Psoas muscle (tissue), 8 donors: ENCODE results near the gene TXNRD3. TPM values are rescaled to one million over a fixed set of nuclear protein-coding genes. Genes with fewer than 3 reads are reported as not detected.
"Not testable (repeated sequence)": the region's sequence is repeated elsewhere in the genome, so short reads cannot be mapped to it uniquely, and the experiment has no call there.

Experiments used
- ATAC-seq, 4 donors: fragments of 200-7000 bp; cut with Tn5 transposase; one replicate each; pipeline ENCODE4 v1.9.1; 2020; ENCODE audit warnings: moderate library complexity in 3 of 4, mild to moderate bottlenecking in 2 of 4
- DNase-seq, 2 donors: peaks; one replicate each; pipeline ENCODE4 v3.0.0-alpha.2; 2020
- H3K27ac ChIP-seq: fragments of 200-600 bp; one replicate; pipeline ENCODE4 v1.8.0; 2022
- H3K27me3 ChIP-seq, 3 donors: fragments of 200-600 bp in 1 of 3; one replicate each; pipeline versions ENCODE4 v1.6.1 to v1.8.0; 2013 to 2022; ENCODE audit warnings: low read length in 2 of 3, mild to moderate bottlenecking in 2 of 3, moderate library complexity in 1 of 3; ENCODE audit not compliant: insufficient read depth in 3 of 3
- H3K36me3 ChIP-seq, 2 donors: fragments of 200-600 bp in 1 of 2; one replicate each; pipeline versions ENCODE4 v1.6.1 to v1.8.0; 2013 to 2022; ENCODE audit warnings: low read depth in 1 of 2, mild to moderate bottlenecking in 1 of 2, moderate library complexity in 1 of 2; ENCODE audit not compliant: insufficient read depth in 1 of 2
- H3K4me1 ChIP-seq: fragments of 200-600 bp; one replicate; pipeline ENCODE4 v1.8.0; 2022
- H3K4me3 ChIP-seq: fragments of 200-600 bp; one replicate; pipeline ENCODE4 v1.8.0; 2022; ENCODE audit warnings: mild to moderate bottlenecking
- H3K9me3 ChIP-seq: fragments of 200-600 bp; one replicate; pipeline ENCODE4 v1.8.0; 2022
- CTCF ChIP-seq: fragments of 200-600 bp; IDR thresholded peaks from one replicate; pipeline ENCODE4 v1.8.0; 2022; ENCODE audit warnings: antibody characterized with exemption
- WGBS, 3 donors: extraction: QIAGEN DNeasy Blood & Tissue Kit; methylation state at CpG; one replicate each; pipeline versions ENCODE4 v1.1.6 to v1.1.7; 2013; 5-methylcytosine and 5-hydroxymethylcytosine counted together
- intact Hi-C, 2 donors: fragments of 100-400 bp; cut with DNase I; formaldehyde crosslinking; loops; one replicate each; pipeline versions ENCODE4 v1.11.0 to v1.14.2; 2022
- polyA plus RNA-seq, 3 donors: library from polyadenylated mRNA; stranded (reverse); fragments of 200-250 nt; gene quantifications; one replicate each; pipeline ENCODE4 v1.2.3, GENCODE V29; 2013
- total RNA-seq, 4 donors: library from RNA; stranded (reverse); fragmentation: NEBNext Ultra II Directional in 2 of 4; extraction: Animal tissue kit (Norgen Biotek cat#: 25700) in 2 of 4; gene quantifications; one replicate each; pipeline versions ENCODE4 v1.2.1 to v1.2.4, GENCODE V29; 2021 to 2023
- donor health status: healthy with polysubstance abuse.
- donor health status: DM: no; HTN: no; CAD: no; lungs with moderate emphysema.
- donor health status: Bipolar disorder and iron deficiency.
- donor health status: healthy.
- donor health status: DM: yes; HTN: yes; CAD: no.
- donor health status: DM: no; HTN: no; CAD: no.
- donor health status: DM: no; HTN: no; CAD: no.
- donor health status: DM: yes; HTN: yes; CAD: no.

Gene TXNRD3
- total and polyA plus RNA-seq, 7 donors: 1.6 to 9.6 (median 5.0) TPM

GRCh38 chr3:126604691-126605090, 50.2 kb downstream of the TXNRD3 start:
- Histone ChIP-seq H3K9me3 (no peaks in the 10 kb centered on the region), H3K27ac (no peak overlapping the region), H3K36me3 (peaks cover 3 to 61% of the 10 kb centered on the region in 2 donors), H3K4me3 (no peak overlapping the region), H3K4me1 (no peaks in the 10 kb centered on the region), H3K27me3 (no peaks in the 10 kb centered on the region)
- ATAC-seq: no peak
- no peak for DNase-seq
- intact Hi-C loops: no loop called here
- 91 to 96% (median 93%) methylated on average over 6 of the region's 6 CpGs for WGBS, 3 donors
- TF ChIP-seq CTCF: no peak

GRCh38 chr3:126599101-126599500, 55.8 kb downstream of the TXNRD3 start:
- Histone ChIP-seq H3K27me3 (no peaks in the 10 kb centered on the region), H3K36me3 (peaks cover 0 to 7% of the 10 kb centered on the region in 2 donors), H3K4me3 (no peak overlapping the region), H3K4me1 (no peaks in the 10 kb centered on the region), H3K9me3 (no peaks in the 10 kb centered on the region), H3K27ac (no peak overlapping the region)
- TF ChIP-seq CTCF: no peak
- WGBS, 3 donors: 0 to 6% (median 0%) methylated on average over 1 of the region's 1 CpG
- no peak for DNase-seq
- ATAC-seq: no peak
- intact Hi-C loops: no loop called here

- WGBS, 3 donors: 63 to 83% (median 67%) methylated on average over 4 of the region's 4 CpGs
- H3K4me3 ChIP-seq, H3K9me3 ChIP-seq, H3K36me3 ChIP-seq, H3K4me1 ChIP-seq, ATAC-seq, intact Hi-C loops, DNase-seq, H3K27ac ChIP-seq, H3K27me3 ChIP-seq: not testable (repeated sequence)
These were observed 59.4 kb downstream of the TXNRD3 start for GRCh38 chr3:126595479-126595878.

GRCh38 chr3:126591515-126591914, 63.4 kb downstream of the TXNRD3 start:
- 70 to 77% (median 73%) methylated on average over 5 of the region's 5 CpGs for whole genome bisulfite sequencing, 3 donors
- H3K36me3 ChIP-seq, H3K4me1 ChIP-seq, intact Hi-C loops, H3K4me3 ChIP-seq, H3K27ac ChIP-seq, H3K9me3 ChIP-seq, H3K27me3 ChIP-seq, ATAC-seq, DNase-seq: not testable (repeated sequence)

- intact Hi-C loops: no loop called here
- no peak for ATAC-seq
These were observed 72.6 kb downstream of the TXNRD3 start for GRCh38 chr3:126582311-126582710.

More at GRCh38 chr3:126582311-126582710, 72.6 kb downstream of the TXNRD3 start:
- Histone ChIP-seq H3K9me3 (peaks cover 6% of the 10 kb centered on the region), H3K4me1 (no peaks in the 10 kb centered on the region), H3K4me3 (no peak overlapping the region), H3K27ac (no peak overlapping the region), H3K36me3 (no peaks in the 10 kb centered on the region), H3K27me3 (no peaks in the 10 kb centered on the region)
- no peak for DNase-seq
- TF ChIP-seq CTCF: no peak
- WGBS, 3 donors: 58 to 72% (median 60%) methylated on average over 4 of the region's 4 CpGs
